WTC11 (cell line): ENCODE results near the gene F5. TPM values are rescaled to one million over a fixed set of nuclear protein-coding genes. Genes with fewer than 3 reads are reported as not detected.

Source experiments
- ATAC-seq: fragments of 200-7000 bp; cut with Tn5 transposase; 2 replicates; pipeline ENCODE4 v1.10.0; 2021; ENCODE audit warnings: mild to moderate bottlenecking, moderate library complexity
- CTCF ChIA-PET: fragments of 300-600 bp; sonication (Branson Sonifier 250); formaldehyde crosslinking; loops from one replicate; lab custom pipeline; 2021; ENCODE audit warnings: antibody characterized with exemption; lab: Charles Lee
- POLR2A ChIA-PET: fragments of 350-600 bp; sonication (Branson Sonifier 250); formaldehyde crosslinking; loops from one replicate; lab custom pipeline; 2021; ENCODE audit warnings: antibody characterized with exemption; lab: Charles Lee
- DNase-seq: peaks from one replicate; pipeline ENCODE4 v3.0.0; 2021; ENCODE audit warnings: low spot score
- H3K27ac Mint-ChIP-seq: 2 replicates; pipeline ENCODE4 v1.8.0; 2021; ENCODE audit warnings: mixed read lengths
- H3K27me3 Mint-ChIP-seq: 2 replicates; pipeline ENCODE4 v1.8.0; 2021; ENCODE audit warnings: low read depth, mild to moderate bottlenecking, moderate library complexity, mixed read lengths
- H3K36me3 Mint-ChIP-seq: 2 replicates; pipeline ENCODE4 v1.8.0; 2021; ENCODE audit warnings: mixed read lengths
- H3K4me1 Mint-ChIP-seq: 2 replicates; pipeline ENCODE4 v1.8.0; 2022; ENCODE audit warnings: mixed read lengths
- H3K4me3 Mint-ChIP-seq: 2 replicates; pipeline ENCODE4 v1.8.0; 2021; ENCODE audit warnings: mild to moderate bottlenecking, moderate library complexity, mixed read lengths
- H3K9me3 Mint-ChIP-seq: 2 replicates; pipeline ENCODE4 v1.8.0; 2021; ENCODE audit warnings: mixed read lengths
- ARID4B ChIP-seq: sonication (generic); formaldehyde crosslinking; IDR thresholded peaks from 2 replicates; pipeline ENCODE4 v1.8.0; 2023; ENCODE audit warnings: missing genetic modification reagents, mild to moderate bottlenecking, borderline replicate concordance
- ATF3 ChIP-seq: sonication (generic); formaldehyde crosslinking; conservative IDR thresholded peaks from 2 replicates; pipeline ENCODE4 v1.8.1; 2022; ENCODE audit warnings: mild to moderate bottlenecking, missing genetic modification reagents
- CDX4 ChIP-seq: fragments of 250-450 bp; sonication (Bioruptor Pico); IDR thresholded peaks from 2 replicates; pipeline ENCODE4 v1.9.0; 2021; ENCODE audit warnings: moderate library complexity, mild to moderate bottlenecking, inconsistent platforms, borderline replicate concordance
- E2F4 ChIP-seq: sonication (generic); formaldehyde crosslinking; IDR thresholded peaks from 2 replicates; pipeline ENCODE4 v1.8.1; 2022; ENCODE audit warnings: low read depth, mild to moderate bottlenecking, moderate library complexity, missing genetic modification reagents, borderline replicate concordance
- EMX1 ChIP-seq: fragments of 250-450 bp; sonication (Bioruptor Pico); IDR thresholded peaks from 2 replicates; pipeline ENCODE4 v1.8.0; 2021; ENCODE audit warnings: mild to moderate bottlenecking
- ERG ChIP-seq: fragments of 250-450 bp; sonication (Bioruptor Pico); IDR thresholded peaks from 2 replicates; pipeline ENCODE4 v1.8.0; 2021; ENCODE audit warnings: mild to moderate bottlenecking
- ESRRA ChIP-seq: sonication (generic); formaldehyde crosslinking; IDR thresholded peaks from 2 replicates; pipeline ENCODE4 v1.8.1; 2022; ENCODE audit warnings: mild to moderate bottlenecking, missing genetic modification reagents, borderline replicate concordance
- IRF2 ChIP-seq: sonication (generic); formaldehyde crosslinking; IDR thresholded peaks from 2 replicates; pipeline ENCODE4 v1.8.0; 2022; ENCODE audit warnings: low read depth, missing genetic modification reagents, borderline replicate concordance
- JAZF1 ChIP-seq: fragments of 250-450 bp; sonication (Bioruptor Pico); IDR thresholded peaks from 2 replicates; pipeline ENCODE4 v1.9.0; 2021; ENCODE audit warnings: moderate library complexity, mild to moderate bottlenecking, inconsistent platforms
- KAT7 ChIP-seq: sonication (generic); formaldehyde crosslinking; IDR thresholded peaks from 2 replicates; pipeline ENCODE4 v1.8.1; 2023; ENCODE audit warnings: missing genetic modification reagents, mild to moderate bottlenecking, borderline replicate concordance
- MYBL2 ChIP-seq: sonication (generic); formaldehyde crosslinking; IDR thresholded peaks from 2 replicates; pipeline ENCODE4 v1.8.1; 2023; ENCODE audit warnings: mild to moderate bottlenecking, moderate library complexity, missing genetic modification reagents
- SMAD3 ChIP-seq: sonication (generic); formaldehyde crosslinking; IDR thresholded peaks from 2 replicates; pipeline ENCODE4 v1.8.0; 2022; ENCODE audit warnings: missing genetic modification reagents, mild to moderate bottlenecking, borderline replicate concordance
- SMAD4 ChIP-seq: sonication (generic); formaldehyde crosslinking; IDR thresholded peaks from 2 replicates; pipeline ENCODE4 v1.8.0; 2022; ENCODE audit warnings: mild to moderate bottlenecking, missing genetic modification reagents
- SOX15 ChIP-seq: fragments of 250-450 bp; sonication (Bioruptor Pico); IDR thresholded peaks from 2 replicates; pipeline ENCODE4 v1.9.0; 2021; ENCODE audit warnings: mild to moderate bottlenecking
- SP1 ChIP-seq: sonication (generic); formaldehyde crosslinking; conservative IDR thresholded peaks from 2 replicates; pipeline ENCODE4 v1.8.1; 2022; ENCODE audit warnings: missing genetic modification reagents
- USF2 ChIP-seq: sonication (generic); formaldehyde crosslinking; IDR thresholded peaks from 2 replicates; pipeline ENCODE4 v1.8.1; 2023; ENCODE audit warnings: mild to moderate bottlenecking, missing genetic modification reagents, moderate library complexity
- ZBTB21 ChIP-seq: sonication (generic); formaldehyde crosslinking; IDR thresholded peaks from 2 replicates; pipeline ENCODE4 v1.8.1; 2023; ENCODE audit warnings: mild to moderate bottlenecking, missing genetic modification reagents, borderline replicate concordance
- ZNF263 ChIP-seq: sonication (generic); formaldehyde crosslinking; IDR thresholded peaks from 2 replicates; pipeline ENCODE4 v1.8.1; 2022; ENCODE audit warnings: low read depth, mild to moderate bottlenecking, moderate library complexity, missing genetic modification reagents
- total RNA-seq: library from RNA; stranded (reverse); gene quantifications from 3 replicates; pipeline ENCODE4 v1.2.3, GENCODE V29; 2021

F5 gene
- total RNA-seq, 1 experiment from 2014 or later, result 0.20 TPM

- no peak for ATAC-seq
- Mint-ChIP-seq H3K27me3 (peaks cover 3% of the 10 kb centered on the region; the same call in 1 of the 2 replicates), H3K27ac (no peak overlapping the region), H3K4me3 (no peak overlapping the region), H3K36me3 (no peaks in the 10 kb centered on the region), H3K4me1 (no peaks in the 10 kb centered on the region), H3K9me3 (no peaks in the 10 kb centered on the region)
- TF ChIP-seq SMAD4 (CRISPR knock-in tag) (no peak), E2F4 (CRISPR knock-in tag) (no peak), CDX4 (no peak), ARID4B (CRISPR knock-in tag) (no peak), SOX15 (CRISPR knock-in tag) (no peak), SP1 (no peak), USF2 (no peak), KAT7 (CRISPR knock-in tag) (no peak), ZNF263 (CRISPR knock-in tag) (no peak), ATF3 (CRISPR knock-in tag) (no peak), EMX1 (no peak), JAZF1 (CRISPR knock-in tag) (no peak), ERG (CRISPR knock-in tag) (no peak), IRF2 (CRISPR knock-in tag) (no peak), ESRRA (CRISPR knock-in tag) (no peak)
- CTCF ChIA-PET, result interaction anchor here (1.6 kb wide), 1 partner anchor 102 kb away, joined by 6 read pairs; no protein-coding TSS in a partner anchor
- POLR2A ChIA-PET, result no interaction called here
- no peak for DNase-seq
Measured at GRCh38 chr1:169610108-169610507, 23.8 kb upstream of the F5 start.

- ATAC-seq (no peak), DNase-seq (no peak)
- TF ChIP-seq MYBL2 (CRISPR knock-in tag) (no peak), SMAD3 (CRISPR knock-in tag) (no peak), ZBTB21 (CRISPR knock-in tag) (no peak)
- no peak overlapping the region for H3K4me3 Mint-ChIP-seq
- ChIA-PET POLR2A (no interaction called here), CTCF (no interaction called here)
- peaks cover 4% of the 10 kb centered on the region for H3K27me3 Mint-ChIP-seq
- H3K36me3 Mint-ChIP-seq, result no peaks in the 10 kb centered on the region
- H3K4me1 Mint-ChIP-seq, result no peaks in the 10 kb centered on the region
- H3K27ac Mint-ChIP-seq, result no peak overlapping the region
- H3K9me3 Mint-ChIP-seq, result no peaks in the 10 kb centered on the region
Measured at GRCh38 chr1:169608226-169608625, 21.9 kb upstream of the F5 start.
